GM18868 (cell line): Measurements from ENCODE around the gene OPRD1.
"Not testable (repeated sequence)": the region's sequence is repeated elsewhere in the genome, so short reads cannot be mapped to it uniquely, and the experiment has no call there.

Experiments used
- ATAC-seq: cut with Tn5 transposase; IDR thresholded peaks from one replicate; pipeline ENCODE4 v1.9.1; 2021; ENCODE audit warnings: mild to moderate bottlenecking, moderate library complexity; ENCODE audit not compliant: unreplicated experiment

The OPRD1 gene

DNA sequence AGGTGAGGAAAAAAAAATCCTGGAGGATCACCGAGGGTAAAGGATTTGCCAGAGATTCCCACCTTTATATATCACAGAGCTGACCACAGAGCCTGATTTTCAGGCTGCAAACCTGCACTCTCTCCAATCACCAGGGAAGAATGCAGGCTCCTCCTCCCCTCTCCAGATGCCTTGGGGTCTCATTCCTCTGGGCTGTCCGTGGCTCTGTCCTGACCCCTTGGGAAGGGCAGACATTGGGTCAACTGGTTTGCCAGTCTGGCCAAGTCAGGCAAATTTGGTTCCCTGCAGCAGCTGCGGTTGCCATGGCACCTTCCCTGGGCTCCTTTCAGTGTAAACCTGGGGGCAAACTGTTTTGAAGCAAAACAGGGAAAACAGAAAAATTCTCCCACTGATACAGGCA is 11.6 kb upstream of the OPRD1 start:
- ATAC-seq: no peak

DNA sequence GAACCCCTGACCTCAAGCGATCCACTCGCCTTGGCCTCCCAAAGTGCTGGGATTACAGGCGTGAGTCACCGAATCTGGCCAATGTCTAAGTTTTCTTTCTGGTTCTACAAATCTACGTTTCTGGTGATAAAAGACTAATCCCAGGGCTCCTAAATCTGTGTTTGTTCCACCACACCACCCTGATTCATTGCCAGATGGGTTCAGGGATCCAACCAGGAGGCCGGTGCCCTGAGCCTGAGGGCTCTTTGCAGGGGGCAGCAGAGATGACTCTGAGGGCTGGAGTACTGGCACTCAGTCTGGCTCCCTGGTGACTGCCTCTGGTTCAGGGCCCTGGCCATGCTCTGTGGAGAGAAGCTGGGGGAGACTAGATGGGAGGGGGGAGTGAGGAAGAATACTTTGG is 10.5 kb upstream of the OPRD1 start:
- ATAC-seq: no peak

DNA sequence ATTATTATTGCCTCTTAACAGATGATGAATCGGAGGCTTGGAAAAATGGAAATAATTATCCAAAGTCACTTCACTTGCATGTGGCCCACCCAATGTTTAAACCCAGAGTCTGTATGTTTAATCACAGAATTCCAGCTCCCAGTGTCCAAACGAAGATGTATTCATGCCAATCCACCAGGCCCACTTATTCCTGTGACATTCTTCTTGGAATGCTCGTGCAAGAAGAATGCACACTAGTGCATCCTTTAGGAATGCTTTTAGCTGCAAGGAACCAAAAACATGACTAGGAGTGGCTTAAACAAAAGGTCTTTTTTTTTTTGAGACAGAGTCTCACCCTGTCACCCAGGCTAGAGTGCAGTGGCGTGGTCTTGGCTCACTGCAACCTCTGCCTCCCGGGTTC is 8.9 kb upstream of the OPRD1 start:
- ATAC-seq: no peak

DNA sequence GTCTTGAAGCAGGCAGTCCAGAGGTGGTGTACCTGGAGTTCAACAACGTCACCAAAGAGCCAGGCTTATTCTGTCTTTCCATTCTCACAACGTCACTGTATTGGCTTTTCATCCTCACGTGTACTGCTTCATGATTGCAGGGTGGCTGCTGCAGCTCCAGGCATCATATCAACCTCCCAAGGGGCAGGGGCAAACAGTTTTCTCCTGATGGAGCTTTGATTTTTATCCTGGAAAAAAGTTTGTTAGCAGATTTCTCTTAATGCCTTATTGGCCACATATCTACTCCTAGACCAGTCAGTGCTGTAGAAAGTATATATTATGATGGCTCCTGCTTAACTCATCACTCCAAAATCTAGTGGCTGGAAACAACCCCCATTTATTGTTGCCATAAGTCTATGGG is 8.3 kb upstream of the OPRD1 start:
- ATAC-seq: no peak

DNA sequence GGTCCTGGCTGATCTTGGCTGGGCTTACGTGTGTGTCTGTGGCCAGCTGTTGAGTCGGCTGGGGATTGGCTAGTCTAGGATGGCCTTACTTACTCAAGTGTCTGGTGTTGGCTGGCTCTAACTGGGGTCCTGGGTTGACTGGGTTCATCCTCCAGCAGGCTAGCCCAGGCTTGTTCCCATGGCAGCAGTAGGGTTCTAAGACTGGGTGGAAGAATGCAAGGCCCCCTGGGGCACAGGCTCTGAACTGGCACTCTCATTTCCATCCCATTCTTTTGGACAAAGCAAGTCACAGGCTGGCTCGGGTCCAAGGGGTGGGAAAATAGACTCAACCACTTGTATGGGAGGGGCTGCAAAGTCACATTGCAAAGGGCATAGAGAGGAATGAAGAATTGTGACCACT is 7.9 kb upstream of the OPRD1 start:
- no peak for ATAC-seq

DNA sequence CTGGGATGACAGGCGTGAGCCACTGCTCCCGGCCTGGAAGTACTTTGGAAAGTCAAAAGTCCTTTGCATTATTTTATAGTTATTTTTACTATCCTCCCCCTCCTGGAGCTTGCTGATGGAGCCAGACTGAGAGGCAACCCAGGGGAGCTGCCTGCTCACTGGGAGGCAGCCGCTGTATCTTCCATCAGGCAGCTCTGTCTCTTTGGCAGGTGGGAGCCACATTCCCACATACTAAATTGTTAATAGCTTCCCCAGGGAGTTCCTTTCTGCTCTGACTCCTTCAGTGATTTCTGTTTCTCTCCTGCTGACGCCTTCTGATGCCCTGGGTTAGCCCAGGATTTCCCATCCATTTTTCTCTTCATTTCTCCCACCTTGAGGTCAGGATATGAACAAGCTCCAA is 4.9 kb upstream of the OPRD1 start:
- ATAC-seq: no peak

DNA sequence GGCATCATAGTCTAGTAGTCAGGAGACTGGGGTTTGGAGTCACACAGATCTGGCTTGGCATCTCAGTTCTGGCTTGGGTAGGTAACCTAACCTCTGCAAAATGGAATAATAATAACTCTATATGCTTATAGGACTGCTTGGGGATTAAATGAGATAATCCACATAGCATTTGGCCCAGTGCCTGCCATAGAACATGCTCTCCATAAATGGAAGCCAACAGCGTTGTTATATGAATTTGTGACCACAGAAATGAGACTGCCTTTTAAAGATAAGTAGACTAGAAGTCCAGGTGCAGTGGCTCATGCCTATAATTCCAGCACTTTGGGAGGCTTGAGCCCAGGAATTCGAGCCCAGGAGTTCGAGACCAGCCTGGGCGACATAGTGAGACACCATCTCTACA is 4.0 kb upstream of the OPRD1 start:
- no peak for ATAC-seq

DNA sequence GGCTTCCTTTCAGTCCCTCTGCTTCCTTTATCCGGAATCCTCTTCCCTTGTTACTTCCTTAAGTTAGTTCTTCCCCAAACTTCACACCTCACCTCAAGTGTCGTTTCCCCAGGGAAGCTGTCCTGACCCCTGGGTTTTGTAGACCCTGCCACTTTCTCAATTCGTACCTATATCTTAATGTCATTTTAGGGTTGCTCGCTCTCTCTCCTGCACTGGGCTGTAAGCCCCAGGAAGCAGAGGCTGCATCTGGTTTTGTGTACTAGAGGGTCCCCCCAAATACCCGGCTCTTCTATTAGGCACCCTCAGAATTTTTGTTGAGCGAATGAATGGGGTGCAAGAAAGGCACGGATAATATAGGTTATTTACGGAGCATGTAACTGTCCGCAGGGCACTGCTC is 603 bp upstream of the OPRD1 start:
- ATAC-seq: no peak

DNA sequence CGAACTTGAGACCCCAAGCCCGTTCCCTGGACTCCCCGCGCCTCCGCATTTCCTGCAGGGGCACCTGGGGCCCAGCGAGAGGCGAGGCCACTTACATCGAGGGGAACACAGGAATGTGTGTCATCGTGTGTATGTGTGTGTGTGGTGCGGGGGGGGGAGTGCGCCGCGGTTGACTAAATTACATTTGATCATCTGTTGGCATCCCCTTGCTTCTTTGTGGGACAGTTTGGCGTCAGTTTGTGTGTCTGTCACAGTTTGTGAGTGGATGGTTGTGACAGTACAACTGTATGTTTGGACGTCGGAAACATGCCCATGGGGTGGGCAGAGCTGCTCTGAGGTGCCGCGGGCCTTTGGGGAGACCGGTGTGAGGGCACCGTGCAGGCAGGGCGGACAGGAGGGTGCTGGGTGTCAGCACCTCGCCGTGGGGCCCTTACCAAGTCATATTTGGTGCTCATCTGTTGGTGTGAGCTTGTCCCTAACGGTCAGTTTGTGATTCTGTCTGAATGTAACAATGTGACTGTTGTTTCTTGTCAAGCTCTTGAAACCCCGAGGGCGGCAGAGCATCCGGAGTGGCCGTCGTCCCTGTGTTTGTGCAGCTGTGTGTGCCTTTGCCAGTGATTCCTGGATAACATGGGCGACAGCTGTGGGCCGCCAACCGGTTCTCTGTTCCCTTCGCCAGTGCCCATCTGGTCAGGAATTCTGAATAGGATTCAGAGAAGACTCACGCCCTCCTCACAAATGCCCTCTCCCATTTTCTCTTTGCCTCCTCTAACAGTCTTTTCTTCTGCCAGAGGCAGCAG is 899 bp downstream of the OPRD1 start:
- no peak for ATAC-seq

DNA sequence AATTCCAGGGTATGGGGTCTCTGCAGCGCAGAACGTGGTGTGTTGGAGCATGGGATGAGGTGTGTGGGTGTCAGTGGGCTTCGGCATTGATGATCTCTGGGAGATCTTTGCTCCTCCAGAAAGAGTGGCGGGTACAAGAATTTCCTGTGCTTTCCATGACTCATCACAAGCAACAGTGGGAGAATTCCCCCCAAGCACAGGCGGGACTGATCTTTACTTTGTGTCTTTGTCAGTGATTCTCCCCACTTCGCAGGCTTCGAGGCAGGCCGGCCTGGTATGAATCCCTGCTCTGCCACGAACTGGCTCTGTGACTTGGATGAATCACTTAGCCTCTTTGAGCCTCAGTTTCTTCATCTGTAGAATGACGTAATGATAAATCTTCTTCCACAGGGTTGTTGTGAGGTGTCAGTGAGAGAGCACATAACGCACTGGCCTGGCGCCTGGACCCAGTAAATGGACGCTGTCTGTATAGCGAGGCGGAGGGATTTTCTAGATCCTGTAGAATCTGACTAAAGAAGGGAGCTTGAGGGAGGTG is 2.0 kb downstream of the OPRD1 start:
- ATAC-seq: no peak

DNA sequence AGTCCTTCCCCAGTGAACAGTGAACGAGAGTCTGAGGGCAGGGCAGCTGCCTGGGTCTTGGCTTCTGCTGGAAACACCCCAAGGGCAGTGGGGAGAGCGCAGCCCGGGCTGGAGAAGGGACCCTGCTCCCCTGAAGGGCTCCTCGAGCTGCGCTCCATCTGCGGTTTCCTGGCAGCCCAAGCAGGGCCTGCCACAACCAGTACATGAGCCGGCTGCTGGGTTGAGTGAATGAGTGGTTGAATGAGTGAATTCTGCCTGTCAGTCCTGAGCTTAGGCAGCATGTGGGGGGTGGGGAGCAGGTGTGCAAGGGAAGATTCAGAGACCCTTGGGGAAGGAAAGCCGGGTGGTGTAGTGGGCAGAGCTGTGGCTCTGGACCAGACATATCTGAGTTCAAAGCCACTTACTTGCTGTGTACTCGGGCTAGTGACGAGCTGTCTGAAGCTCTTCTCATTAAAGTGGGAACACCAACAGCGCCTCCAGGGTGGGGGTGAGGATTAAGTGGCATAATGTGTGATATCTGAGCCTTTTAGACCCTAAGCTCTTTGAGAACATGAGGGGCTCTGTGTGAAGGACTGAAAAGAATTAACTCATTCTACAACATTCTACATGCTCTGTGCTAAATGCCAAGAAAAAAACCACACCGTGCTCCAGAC is 3.7 kb downstream of the OPRD1 start:
- ATAC-seq: no peak

DNA sequence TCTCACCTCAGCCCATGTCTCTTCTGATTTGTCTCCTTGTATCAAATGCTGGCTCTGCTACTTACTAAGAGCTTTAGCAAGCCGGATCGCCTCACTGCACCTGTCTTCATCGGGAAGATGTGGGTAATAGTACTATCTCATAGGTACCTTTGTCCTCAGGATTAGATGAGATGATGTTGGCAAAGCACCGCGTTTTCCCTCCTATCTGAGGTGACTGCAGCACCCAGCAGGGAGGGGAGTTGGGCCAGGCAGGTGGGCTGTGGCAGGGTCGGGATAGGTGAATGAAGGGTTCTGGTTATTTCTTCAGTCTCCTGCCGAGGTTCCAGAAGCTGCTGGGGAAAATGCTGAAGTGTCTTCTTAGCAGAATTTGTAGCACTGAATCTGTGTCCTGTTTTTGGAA is 5.2 kb downstream of the OPRD1 start:
- ATAC-seq: no peak

DNA sequence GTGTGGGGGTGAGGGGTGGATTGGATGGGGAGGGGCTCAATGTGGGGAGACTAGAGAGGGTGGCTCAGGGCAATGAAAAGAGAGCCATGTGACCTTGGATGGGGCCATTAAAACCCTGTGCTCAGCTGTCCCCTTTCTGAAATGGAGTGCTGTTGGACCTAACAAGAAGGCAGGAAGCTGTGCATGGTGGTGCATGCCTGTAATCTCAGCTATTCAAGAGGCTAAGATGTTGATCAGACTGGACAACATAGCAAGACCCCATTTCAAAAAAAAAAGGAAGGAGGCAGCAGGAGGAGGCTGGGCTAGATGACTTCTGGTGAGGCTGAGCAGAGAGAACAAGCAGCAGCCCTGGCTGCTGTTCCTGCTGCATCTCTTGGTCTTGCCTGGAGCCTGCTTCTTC is 7.0 kb downstream of the OPRD1 start:
- ATAC-seq: no peak

DNA sequence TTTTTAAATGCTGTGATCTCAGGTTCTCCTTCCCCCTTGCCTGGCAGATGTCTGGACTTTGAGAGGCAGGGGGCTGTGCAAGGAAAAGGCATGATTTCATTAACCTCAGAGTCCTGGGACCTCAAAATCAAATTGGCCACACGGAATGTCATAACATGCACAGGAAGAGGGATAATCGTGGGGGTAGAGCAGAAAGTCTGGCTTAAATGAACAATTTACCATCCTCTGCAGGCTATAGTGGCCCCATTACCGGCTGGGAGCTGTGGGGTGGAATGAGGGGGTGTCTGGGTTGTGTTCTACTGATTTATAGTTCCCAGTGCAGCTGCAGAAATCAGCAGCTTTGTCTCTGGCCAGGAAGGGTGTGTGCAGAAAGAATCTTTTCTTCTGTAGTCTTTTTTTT is 10.8 kb downstream of the OPRD1 start:
- no peak for ATAC-seq

DNA sequence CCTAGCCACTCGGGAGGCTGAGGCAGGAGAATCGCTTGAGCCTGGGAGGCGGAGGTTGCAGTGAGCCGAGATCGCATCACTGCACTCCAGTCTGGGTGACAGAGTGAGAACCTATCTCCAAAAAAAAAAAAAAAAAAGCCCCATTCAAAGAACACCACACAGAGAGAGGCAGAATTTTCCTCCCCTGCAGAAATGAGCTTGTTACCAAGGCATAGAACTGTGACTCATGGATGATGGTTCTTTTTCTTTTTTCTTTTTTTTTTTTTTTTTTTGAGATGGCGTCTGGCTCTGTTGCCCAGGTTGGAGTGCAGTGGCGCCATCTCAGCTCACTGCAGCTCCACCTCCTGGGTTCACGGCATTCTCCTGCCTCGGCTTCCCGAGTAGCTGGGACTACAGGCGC is 12.1 kb downstream of the OPRD1 start:
- not testable (repeated sequence) for ATAC-seq

DNA sequence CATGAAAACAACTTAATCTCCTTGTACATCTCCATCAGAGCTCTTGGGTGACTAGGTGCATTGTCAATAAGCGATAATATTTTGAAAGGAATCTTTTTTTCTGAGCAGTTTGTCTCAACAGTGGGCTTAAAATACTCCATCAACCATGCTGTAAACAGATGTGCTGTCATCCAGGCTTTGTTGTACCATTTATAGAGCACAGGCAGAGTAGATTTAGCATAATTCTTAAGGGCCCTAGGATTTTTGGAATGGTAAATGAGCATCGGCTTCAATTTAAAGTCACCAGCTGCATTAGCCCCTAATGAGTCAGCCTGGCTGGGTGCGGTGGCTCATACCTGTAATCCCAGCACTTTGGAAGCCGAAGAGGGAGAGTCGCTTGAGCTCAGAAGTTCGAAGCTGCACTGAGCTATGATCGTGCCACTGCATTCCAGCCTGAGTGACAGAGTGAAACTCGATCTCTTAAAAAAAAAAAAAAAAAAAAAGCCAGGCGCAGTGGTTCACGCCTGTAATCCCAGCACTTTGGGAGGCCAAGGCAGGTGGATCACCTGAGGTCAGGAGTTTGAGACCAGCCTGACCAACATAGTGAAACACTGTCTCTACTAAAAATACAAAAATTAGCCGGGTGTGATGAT is 16.4 kb downstream of the OPRD1 start:
- ATAC-seq: not testable (repeated sequence)

DNA sequence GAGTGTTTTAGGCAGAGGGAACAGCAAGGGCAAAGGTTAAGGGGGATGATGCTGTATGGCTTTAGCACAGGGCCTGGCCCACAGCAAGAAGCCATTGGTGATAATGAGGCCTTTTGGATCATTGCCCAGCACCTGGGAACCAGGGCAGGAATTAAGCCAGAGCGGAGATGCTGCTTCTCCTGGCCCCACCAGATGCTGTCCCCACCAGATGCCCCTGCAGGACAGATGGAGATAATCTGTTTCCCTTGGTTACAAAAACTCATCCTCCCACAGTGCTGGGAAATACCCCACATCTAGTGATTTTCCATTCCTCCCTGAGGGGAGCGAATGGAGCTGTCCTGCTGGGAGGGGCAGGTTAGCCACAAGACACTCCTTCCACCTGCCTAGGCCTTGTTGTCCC is 18.8 kb downstream of the OPRD1 start:
- no peak for ATAC-seq

DNA sequence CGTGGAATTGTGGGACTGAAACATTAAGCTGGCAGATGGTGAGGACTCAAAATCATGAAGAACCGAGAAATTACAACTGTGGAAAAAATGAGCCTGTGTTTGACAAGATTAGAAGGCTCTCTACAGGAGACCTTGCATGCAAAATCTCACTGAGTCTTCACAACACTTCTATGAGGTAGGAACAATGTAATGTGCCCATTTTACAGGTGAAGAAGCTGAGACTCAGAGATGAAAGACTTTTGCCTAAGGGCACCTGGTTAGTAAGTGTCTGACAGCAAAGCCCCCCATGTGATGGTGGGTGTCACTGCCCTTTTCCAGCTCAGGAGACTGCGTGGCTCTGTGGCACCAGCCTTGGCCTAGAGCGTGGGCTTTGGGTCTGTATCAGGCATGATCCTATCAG is 21.0 kb downstream of the OPRD1 start:
- ATAC-seq: no peak

DNA sequence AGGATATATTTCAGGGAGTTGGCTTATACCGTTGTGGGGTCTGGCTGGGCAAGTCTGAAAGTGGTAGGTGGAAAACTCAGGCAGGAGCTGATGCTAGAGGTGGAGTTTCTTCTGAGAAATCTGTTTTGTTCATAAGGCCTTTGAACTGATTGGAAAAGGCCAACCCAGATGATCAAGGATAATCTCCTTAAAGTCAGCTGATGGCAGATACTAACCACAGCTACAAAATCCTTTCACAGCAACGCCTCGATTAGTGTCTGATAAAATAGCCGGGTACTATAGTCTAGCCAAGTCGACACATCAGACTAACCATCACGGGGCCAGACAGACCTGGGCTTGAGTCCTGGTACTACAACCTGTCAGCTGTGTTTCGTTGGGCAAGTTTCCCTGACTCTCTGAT is 21.4 kb downstream of the OPRD1 start:
- ATAC-seq: no peak

DNA sequence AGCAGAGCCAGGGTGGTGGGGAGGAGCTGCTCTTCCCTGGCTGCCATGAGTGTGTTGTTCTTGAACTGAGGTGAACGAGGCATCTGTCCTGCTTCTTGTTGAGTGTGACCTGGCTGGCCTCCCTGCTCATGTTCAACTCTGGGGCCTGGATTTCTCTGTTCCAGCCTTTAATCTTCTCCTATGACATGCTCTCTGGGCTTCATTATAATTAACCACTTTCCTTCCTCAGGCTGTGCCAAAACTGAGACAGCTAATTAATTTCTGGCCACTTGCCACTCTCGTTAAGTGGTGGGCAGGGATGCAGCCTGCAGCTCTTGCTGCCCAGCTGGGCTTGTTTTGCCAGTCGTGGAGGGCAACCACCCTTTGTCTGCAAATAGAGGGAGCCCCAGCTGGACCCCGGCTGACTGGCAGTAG is 23.3 kb downstream of the OPRD1 start:
- no peak for ATAC-seq

DNA sequence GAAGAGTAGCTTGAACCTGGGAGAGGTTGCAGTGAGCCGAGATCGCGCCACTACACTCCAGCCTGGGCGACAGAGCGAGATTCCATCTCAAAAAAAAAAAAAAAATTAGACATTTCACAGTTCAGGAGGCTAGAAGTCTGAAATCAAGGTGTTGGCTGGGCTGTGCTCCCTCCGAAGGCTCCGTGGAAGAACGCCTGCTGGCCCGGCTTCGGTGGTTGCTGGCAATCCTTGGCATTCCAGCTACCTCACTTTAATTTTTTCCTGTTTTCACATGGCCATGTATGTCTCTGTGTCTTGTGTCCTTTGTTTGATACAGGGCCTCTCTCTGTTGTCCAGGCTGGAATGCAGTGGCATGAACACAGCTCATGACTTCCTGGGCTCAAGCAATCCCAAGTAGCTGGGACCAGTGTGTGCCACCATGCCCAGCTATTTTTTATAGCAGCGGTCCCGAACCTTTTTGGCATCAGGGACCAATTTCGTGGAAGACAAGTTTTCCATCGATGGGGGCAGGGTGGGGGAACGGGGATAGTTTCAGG is 24.5 kb downstream of the OPRD1 start:
- no peak for ATAC-seq
